HG02852 (cell line): Measurements from ENCODE around the gene GNA12.

ENCODE experiments used
- ATAC-seq: cut with Tn5 transposase; IDR thresholded peaks from one replicate; pipeline ENCODE4 v1.9.1; 2021; ENCODE audit warnings: mild to moderate bottlenecking, moderate library complexity; ENCODE audit not compliant: unreplicated experiment

Gene GNA12

DNA sequence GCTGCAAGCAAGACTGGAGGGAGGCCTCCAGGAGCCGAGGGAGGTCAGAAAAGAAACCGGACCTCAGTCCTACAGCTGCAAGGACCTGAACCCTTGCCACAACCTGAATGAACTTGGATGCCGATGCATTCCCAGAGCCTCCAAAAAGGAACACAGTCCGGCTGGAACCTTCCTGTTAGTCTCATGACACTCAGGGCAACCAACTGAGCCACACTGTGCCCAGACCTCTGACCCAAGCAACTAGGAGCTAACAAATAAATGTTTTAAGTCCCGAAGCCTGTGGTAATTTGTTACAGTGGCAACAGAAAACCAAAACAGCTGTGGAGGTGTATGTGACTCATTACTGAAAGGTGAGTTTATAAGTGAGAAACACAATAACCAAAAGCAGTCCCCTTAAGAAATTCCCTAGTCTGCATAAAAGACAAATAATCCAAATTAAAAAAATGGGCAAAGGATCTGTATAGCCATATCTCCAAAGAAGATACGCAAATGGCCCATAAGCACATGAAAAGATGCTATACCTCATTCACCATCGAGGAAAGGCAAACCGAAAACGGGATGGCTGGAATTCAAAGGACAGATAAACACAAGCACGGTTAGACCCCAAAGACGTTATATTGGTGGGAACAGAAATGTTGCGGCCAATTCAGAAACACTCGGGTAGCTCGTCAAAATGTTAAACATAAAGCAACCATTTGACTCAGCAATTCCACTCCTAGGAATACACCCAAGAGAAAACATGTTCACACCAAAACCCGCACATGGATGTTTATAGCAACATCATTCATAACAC lies 24.8 kb downstream of the GNA12 start:
- peak; percentile 41 for ATAC-seq

GRCh38 chr7:2818653-2819052 lies 25.5 kb downstream of the GNA12 start:
- no peak for ATAC-seq

- ATAC-seq, result no peak
Measured at GRCh38 chr7:2818121-2818520, 26.0 kb downstream of the GNA12 start.

GRCh38 chr7:2817456-2817855 lies 26.7 kb downstream of the GNA12 start:
- ATAC-seq, result no peak

DNA sequence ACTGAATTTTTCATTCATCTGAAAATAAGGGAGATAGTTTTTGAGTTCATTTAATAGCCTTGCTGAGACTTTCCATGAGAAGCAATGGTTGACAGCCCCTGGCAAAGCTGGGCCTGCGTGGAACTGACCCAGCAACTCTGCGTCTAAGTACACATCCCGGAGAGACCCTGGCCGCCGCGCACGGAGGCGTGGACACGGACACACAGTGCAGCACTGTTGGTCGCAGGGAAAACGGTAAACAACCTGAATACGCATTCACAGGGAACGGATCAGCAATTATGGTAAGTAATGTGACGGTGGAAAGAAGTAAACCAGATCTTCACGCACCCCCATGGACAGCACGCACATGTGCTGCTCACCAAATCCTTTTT lies 28.2 kb downstream of the GNA12 start:
- no peak for ATAC-seq

GRCh38 chr7:2814946-2815874 lies 28.9 kb downstream of the GNA12 start:
- no peak for ATAC-seq

GRCh38 chr7:2814186-2814945 lies 29.7 kb downstream of the GNA12 start:
- ATAC-seq, result no peak

DNA sequence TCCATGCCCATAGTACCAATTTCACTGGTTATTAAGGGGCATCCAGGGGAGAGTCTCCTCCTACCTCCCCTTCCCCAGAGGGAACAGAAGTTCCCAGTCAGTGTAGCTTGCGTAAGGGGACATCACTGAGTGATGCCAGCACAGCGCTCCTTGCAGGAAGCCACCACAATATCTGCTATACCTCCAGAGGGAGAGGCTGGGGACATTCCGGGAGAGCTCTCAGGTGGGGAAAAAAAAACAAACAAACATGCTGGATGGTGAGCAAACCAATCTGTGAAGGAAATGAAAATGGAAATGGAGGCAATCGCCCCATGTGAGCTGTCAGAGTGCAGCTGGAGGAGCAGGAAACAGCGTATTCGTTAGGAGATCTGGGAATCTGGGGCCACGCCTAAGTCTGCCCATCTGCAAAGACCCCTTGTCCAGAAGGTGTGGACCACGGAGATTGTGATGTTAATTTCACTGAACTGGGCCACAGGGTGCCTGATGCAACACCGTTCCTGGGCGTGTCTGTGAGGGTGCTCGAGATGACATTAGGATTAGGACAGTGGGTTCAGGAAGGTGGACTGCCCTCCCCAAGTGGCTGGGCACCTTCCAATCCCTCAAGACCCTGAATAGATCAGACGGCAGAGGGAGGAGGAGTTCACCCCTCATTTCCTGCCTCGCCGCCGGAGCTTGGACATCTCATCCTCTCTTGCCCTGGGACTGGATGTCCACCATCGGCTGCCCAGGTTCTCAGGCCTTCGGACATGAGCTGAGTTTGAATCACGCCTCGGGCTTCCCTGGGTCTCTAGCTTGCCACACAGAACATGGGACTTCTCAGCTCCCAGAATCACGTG lies 30.5 kb downstream of the GNA12 start:
- ATAC-seq, result no peak

- ATAC-seq, result no peak
Measured at GRCh38 chr7:2812831-2813230, 31.3 kb downstream of the GNA12 start.

- no peak for ATAC-seq
Measured at GRCh38 chr7:2812114-2812487, 32.0 kb downstream of the GNA12 start.

DNA sequence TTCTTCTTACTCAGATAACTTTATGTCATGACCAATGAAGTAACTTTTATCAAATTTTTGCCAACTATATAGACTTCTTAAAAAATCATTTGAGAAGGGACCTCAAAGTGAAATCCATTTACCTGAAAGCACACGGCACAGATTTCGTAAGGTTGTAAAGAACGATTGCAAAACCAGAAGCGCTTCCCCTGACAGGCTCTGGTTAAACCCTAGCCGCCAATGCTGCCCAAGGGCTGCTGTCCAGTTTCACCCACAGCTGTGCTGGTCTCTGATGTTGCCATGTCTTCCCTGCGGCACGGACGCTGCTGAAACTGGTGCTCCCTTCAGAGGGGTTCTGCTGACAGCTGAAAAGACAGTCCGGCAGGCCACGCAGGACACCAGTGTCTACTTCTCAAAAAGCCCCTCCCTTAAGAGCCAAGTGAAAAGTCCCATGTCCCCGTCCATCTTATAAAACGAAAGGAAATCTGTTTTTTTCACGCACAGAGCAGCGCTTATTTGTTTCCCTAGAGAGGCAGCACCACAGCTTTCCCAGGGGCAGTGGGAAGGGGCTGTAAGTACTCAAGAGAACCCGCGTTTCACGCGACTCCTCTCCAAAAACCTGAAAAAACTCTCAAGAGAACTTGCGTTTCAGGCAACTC lies 32.5 kb downstream of the GNA12 start:
- no peak for ATAC-seq

GRCh38 chr7:2810682-2811415 lies 33.3 kb downstream of the GNA12 start:
- ATAC-seq, result no peak

DNA sequence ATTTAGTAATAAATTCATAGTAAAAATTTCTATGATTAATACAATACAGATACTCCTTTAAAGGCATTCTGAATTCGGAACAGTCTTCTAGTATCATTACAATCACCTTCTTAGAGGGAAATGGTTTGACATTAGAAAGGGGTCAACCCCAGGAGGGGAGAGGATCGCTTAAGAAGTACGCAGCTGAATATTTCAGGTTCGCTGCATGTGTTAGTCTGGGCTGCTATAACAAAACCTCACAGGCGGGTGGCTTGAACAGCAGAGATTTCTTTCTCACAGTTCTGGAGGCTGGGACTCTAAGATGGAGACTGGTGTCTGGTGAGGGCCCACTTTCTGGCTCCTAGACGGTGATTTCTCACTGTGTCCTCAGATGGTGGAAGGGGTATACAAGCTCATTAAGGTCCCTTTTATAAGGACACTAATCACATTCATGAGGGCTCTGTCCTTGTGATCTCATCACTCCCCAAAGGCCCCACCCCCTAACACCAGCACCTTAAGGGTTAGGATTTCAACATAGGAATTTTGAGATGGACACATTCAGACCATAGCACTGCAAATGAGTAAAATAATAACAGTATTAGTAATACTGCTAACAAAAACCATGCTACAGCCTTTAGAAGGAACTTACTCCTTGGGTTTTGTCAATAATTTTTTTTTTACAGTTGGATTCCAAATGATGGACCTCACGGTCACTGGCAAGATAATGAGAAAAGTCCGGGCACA lies 34.0 kb downstream of the GNA12 start:
- ATAC-seq, result no peak

- ATAC-seq, result no peak
Measured at GRCh38 chr7:2808891-2809665, 35.0 kb downstream of the GNA12 start.

DNA sequence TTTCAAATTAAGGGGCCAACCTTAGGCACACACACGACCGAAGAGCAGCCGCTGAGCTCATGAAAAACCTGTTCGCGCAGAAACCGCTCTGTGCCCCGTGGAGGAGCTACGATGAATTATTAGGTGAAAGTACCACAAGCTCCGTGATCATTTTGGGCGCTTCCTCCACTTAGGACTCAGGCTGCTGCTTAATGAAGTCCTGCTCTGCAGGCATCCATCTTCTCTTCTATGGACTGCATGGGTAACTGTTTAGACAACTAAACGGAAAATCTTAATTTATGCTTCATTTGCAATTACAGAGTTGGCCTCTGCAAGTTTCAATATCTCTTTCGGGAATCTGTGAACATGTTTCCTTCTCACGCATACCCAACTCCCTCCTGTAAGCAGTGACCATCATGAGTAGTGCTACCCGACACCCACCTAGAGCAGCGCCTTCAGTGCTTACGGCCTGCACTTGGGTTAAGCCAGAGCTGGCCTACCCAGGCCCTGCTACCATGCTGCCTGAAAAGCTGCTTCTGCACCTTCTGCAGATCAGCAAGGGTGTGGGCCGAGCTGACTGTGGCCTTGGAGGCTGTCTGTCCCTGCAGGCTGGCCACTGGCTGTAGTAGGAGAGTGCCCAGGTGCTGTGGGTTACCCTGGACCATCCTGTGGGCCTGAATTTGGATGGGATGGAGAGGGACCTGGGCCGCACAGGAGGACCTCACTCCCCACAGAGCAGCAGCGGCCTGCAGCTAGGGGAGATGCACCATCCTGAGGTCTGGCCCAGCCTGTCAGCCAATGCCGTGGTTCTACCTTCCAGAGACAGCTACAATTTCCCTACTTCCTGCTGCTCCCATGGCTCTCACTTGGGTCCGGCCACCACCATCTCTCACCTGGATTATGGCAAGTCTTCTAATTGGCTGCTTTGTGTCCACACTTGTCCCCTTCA lies 36.0 kb downstream of the GNA12 start:
- ATAC-seq, result peak; percentile 60

- ATAC-seq, result no peak
Measured at GRCh38 chr7:2807460-2807844, 36.7 kb downstream of the GNA12 start.

DNA sequence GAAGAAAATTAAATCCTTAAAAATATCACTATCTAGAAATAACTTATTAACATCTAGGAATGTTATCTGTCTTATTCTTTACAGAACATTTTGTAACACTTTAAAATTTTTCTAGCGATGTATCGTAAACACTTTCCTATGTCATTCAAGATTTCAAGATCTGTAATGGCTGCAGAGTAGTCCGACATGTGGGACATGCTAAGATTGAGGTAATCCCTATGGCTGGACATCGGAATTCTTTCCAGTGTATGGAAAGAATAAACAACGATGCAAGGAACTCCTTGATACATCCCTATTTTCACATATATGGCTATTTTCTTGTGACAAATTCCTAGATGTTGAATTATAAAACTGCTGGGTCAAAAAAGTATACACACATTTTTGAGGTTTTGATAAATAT lies 37.5 kb downstream of the GNA12 start:
- no peak for ATAC-seq
